Amygdala (tissue), 56 donors: ENCODE measurements around the gene TIGD4.

ENCODE experiments used
- DNase-seq, 56 donors: peaks; one replicate each; lab custom pipeline; 2025; lab: John Stamatoyannopoulos, UW

TIGD4 gene

GRCh38 chr4:152727784-152728183 is 51.7 kb downstream of the TIGD4 start:
- no peak for DNase-seq

GRCh38 chr4:152724494-152724893 is 55.0 kb downstream of the TIGD4 start:
- DNase-seq: no peak

- DNase-seq: no peak
Measured at GRCh38 chr4:152723236-152723635, 56.3 kb downstream of the TIGD4 start.

GRCh38 chr4:152719801-152720556 is 59.6 kb downstream of the TIGD4 start:
- DNase-seq: no peak
